22Rv1 (cell line): Measurements from ENCODE around the gene KRTAP12-1.

Source experiments
- ZFX ChIP-seq: fragments of 450-650 bp; IDR thresholded peaks from 2 replicates; pipeline ENCODE4 v1.6.1; 2017; ENCODE audit warnings: antibody characterized with exemption, borderline replicate concordance
- TF ChIP-seq, protein P1 (sequence below): fragments of 450-650 bp; IDR thresholded peaks from 2 replicates; pipeline ENCODE4 v1.5.1; 2017; ENCODE audit warnings: mild to moderate bottlenecking

GRCh38 chr21:44671911-44672310 is 10.1 kb downstream of the KRTAP12-1 start:
- TF ChIP-seq, protein P1, sequence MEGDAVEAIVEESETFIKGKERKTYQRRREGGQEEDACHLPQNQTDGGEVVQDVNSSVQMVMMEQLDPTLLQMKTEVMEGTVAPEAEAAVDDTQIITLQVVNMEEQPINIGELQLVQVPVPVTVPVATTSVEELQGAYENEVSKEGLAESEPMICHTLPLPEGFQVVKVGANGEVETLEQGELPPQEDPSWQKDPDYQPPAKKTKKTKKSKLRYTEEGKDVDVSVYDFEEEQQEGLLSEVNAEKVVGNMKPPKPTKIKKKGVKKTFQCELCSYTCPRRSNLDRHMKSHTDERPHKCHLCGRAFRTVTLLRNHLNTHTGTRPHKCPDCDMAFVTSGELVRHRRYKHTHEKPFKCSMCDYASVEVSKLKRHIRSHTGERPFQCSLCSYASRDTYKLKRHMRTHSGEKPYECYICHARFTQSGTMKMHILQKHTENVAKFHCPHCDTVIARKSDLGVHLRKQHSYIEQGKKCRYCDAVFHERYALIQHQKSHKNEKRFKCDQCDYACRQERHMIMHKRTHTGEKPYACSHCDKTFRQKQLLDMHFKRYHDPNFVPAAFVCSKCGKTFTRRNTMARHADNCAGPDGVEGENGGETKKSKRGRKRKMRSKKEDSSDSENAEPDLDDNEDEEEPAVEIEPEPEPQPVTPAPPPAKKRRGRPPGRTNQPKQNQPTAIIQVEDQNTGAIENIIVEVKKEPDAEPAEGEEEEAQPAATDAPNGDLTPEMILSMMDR = no peak
- no peak for TF ChIP-seq ZFX
